NCI-H1092 treated with DMSO at 0.1 percent for 48 hours (cell line): ENCODE measurements around the gene ITFG2.

ENCODE experiments used
- DNase-seq: peaks from one replicate; lab custom pipeline; 2025; lab: John Stamatoyannopoulos, UW

ITFG2 gene

GRCh38 chr12:2832550-2833127 is 20.2 kb downstream of the ITFG2 start:
- no peak for DNase-seq

- no peak for DNase-seq
Measured at GRCh38 chr12:2833327-2833726, 20.9 kb downstream of the ITFG2 start.

- no peak for DNase-seq
Measured at GRCh38 chr12:2833810-2834209, 21.3 kb downstream of the ITFG2 start.

GRCh38 chr12:2834581-2835491 is 22.4 kb downstream of the ITFG2 start, which contains the start of gene NRIP2:
Gene NRIP2, minus strand, starts transcription at chr12:2835035. Its CDS starts 52 bp downstream, at chr12:2834983.
- DNase-seq, result peak; percentile 75

GRCh38 chr12:2835691-2836403 is 23.4 kb downstream of the ITFG2 start:
- no peak for DNase-seq

GRCh38 chr12:2836574-2836973 is 24.1 kb downstream of the ITFG2 start:
- no peak for DNase-seq

GRCh38 chr12:2841056-2841650 is 28.7 kb downstream of the ITFG2 start:
- peak; percentile 29 for DNase-seq

- no peak for DNase-seq
Measured at GRCh38 chr12:2842948-2843347, 30.5 kb downstream of the ITFG2 start.

- DNase-seq, result no peak
Measured at GRCh38 chr12:2844786-2845185, 32.3 kb downstream of the ITFG2 start.

- no peak for DNase-seq
Measured at GRCh38 chr12:2845280-2845679, 32.8 kb downstream of the ITFG2 start.

- no peak for DNase-seq
Measured at GRCh38 chr12:2851931-2852330, 39.5 kb downstream of the ITFG2 start.

- peak; percentile 76 for DNase-seq
Measured at GRCh38 chr12:2853626-2854025, 41.2 kb downstream of the ITFG2 start.

GRCh38 chr12:2854669-2855453 is 42.4 kb downstream of the ITFG2 start:
- no peak for DNase-seq

GRCh38 chr12:2855546-2855945 is 43.1 kb downstream of the ITFG2 start:
- DNase-seq, result no peak

GRCh38 chr12:2856051-2856450 is 43.6 kb downstream of the ITFG2 start:
- DNase-seq, result no peak

- DNase-seq, result peak; percentile 45
Measured at GRCh38 chr12:2857021-2857431, 44.6 kb downstream of the ITFG2 start, which contains the start of gene TEX52. Gene TEX52, minus strand, starts transcription at chr12:2857039. Its CDS starts 13 bp downstream, at chr12:2857026.

- no peak for DNase-seq
Measured at GRCh38 chr12:2857576-2857975, 45.1 kb downstream of the ITFG2 start.

- DNase-seq, result no peak
Measured at GRCh38 chr12:2858334-2858733, 45.9 kb downstream of the ITFG2 start.

GRCh38 chr12:2858944-2859421 is 46.5 kb downstream of the ITFG2 start:
- no peak for DNase-seq

GRCh38 chr12:2860170-2860569 is 47.7 kb downstream of the ITFG2 start:
- no peak for DNase-seq

GRCh38 chr12:2862876-2863275 is 50.4 kb downstream of the ITFG2 start:
- DNase-seq, result no peak
